Measurements from ENCODE around the gene LEUTX.

The LEUTX gene

GRCh38 chr19:39752390-39752789 lies 26.3 kb upstream of the LEUTX start:
- TF ChIP-seq REST (IDR thresholded peaks at IDR 0.05; ENCODE audit: insufficient read depth in 1 of 2, low read depth in 2 of 2, low read length in 2 of 2) (no peak), TAF1 (IDR thresholded peaks at IDR 0.05; ENCODE audit: borderline replicate concordance, insufficient read depth, low read length) (no peak), FOXP2 (optimal IDR thresholded peaks at IDR 0.05; ENCODE audit: borderline replicate concordance, extremely low read depth, extremely low read length, insufficient read depth) (no peak), POLR2AphosphoS5 (IDR thresholded peaks at IDR 0.05; ENCODE audit: low read depth, low read length) (no peak), SIN3A (IDR thresholded peaks at IDR 0.05; ENCODE audit: borderline replicate concordance, insufficient read depth, low read length) (no peak)

- no peak for TF ChIP-seq FOXP2 (optimal IDR thresholded peaks at IDR 0.05; ENCODE audit: borderline replicate concordance, extremely low read depth, extremely low read length, insufficient read depth)
- no peak for TF ChIP-seq SIN3A (IDR thresholded peaks at IDR 0.05; ENCODE audit: borderline replicate concordance, insufficient read depth, low read length)
- TF ChIP-seq REST (IDR thresholded peaks at IDR 0.05; ENCODE audit: insufficient read depth in 1 of 2, low read depth in 2 of 2, low read length in 2 of 2), result no peak
- TF ChIP-seq TAF1 (IDR thresholded peaks at IDR 0.05; ENCODE audit: borderline replicate concordance, insufficient read depth, low read length), result no peak
- no peak for TF ChIP-seq POLR2AphosphoS5 (IDR thresholded peaks at IDR 0.05; ENCODE audit: low read depth, low read length)
These were observed 25.9 kb upstream of the LEUTX start for GRCh38 chr19:39752795-39753194.

- no peak for TF ChIP-seq FOXP2 (optimal IDR thresholded peaks at IDR 0.05; ENCODE audit: borderline replicate concordance, extremely low read depth, extremely low read length, insufficient read depth)
These were observed 24.1 kb upstream of the LEUTX start for GRCh38 chr19:39754544-39754943.

- TF ChIP-seq FOXP2 (optimal IDR thresholded peaks at IDR 0.05; ENCODE audit: borderline replicate concordance, extremely low read depth, extremely low read length, insufficient read depth) (no peak), TAF1 (IDR thresholded peaks at IDR 0.05; ENCODE audit: borderline replicate concordance, insufficient read depth, low read length) (no peak), SIN3A (IDR thresholded peaks at IDR 0.05; ENCODE audit: borderline replicate concordance, insufficient read depth, low read length) (no peak), REST (IDR thresholded peaks at IDR 0.05; ENCODE audit: insufficient read depth in 1 of 2, low read depth in 2 of 2, low read length in 2 of 2) (no peak), POLR2AphosphoS5 (IDR thresholded peaks at IDR 0.05; ENCODE audit: low read depth, low read length) (no peak)
These were observed 23.7 kb upstream of the LEUTX start for GRCh38 chr19:39754971-39755370.

- TF ChIP-seq FOXP2 (optimal IDR thresholded peaks at IDR 0.05; ENCODE audit: borderline replicate concordance, extremely low read depth, extremely low read length, insufficient read depth), result no peak
- no peak for TF ChIP-seq TAF1 (IDR thresholded peaks at IDR 0.05; ENCODE audit: borderline replicate concordance, insufficient read depth, low read length)
- TF ChIP-seq SIN3A (IDR thresholded peaks at IDR 0.05; ENCODE audit: borderline replicate concordance, insufficient read depth, low read length), result no peak
- TF ChIP-seq REST (IDR thresholded peaks at IDR 0.05; ENCODE audit: insufficient read depth in 1 of 2, low read depth in 2 of 2, low read length in 2 of 2), result no peak
- TF ChIP-seq POLR2AphosphoS5 (IDR thresholded peaks at IDR 0.05; ENCODE audit: low read depth, low read length), result no peak
These were observed 19.0 kb upstream of the LEUTX start for GRCh38 chr19:39759457-39760184.
